NCI-H82 treated with DMSO at 0.1 percent for 48 hours (cell line): Measurements from ENCODE around the gene UNC5B.

Source experiments
- DNase-seq: peaks from one replicate; lab custom pipeline; 2025; ENCODE audit not compliant: unreplicated experiment; lab: John Stamatoyannopoulos, UW

Gene UNC5B

DNA sequence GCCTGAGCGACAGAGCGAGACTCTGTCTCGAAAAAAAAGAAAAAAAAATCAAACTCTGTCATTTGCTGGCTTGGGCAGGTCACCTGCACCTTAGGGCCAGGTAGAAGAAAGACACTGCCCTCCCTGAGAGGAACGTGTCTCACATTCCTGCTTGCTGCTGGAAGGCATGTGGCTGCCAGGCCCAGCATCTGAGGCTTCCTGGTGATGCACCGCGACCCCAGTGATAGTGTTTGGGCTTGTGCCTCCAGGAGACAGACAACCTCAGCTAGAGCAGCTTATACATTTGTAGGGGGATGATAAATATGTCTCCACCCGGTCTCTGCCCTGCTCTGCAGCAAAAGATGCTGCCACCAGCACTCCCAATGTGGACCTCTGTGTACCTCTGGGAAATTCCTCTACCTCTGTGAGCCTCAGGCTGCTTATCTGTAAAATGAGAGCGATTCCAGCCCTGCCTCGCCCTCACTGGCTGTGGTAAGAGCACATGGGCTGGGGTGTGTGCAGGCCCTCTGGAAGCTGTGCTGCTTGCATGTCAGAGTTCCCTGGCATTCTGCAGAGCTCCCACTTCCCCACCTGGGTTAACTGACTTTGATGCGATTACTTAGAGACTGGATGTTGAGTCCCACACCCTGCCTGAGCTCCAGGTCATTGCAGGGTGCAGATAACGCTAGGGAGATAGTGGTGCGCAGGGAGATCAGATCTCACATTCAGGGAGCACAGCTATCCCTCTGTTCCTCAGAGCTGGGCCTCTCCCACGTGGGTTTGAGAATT lies 126.5 kb downstream of the UNC5B start:
- DNase-seq: no peak

DNA sequence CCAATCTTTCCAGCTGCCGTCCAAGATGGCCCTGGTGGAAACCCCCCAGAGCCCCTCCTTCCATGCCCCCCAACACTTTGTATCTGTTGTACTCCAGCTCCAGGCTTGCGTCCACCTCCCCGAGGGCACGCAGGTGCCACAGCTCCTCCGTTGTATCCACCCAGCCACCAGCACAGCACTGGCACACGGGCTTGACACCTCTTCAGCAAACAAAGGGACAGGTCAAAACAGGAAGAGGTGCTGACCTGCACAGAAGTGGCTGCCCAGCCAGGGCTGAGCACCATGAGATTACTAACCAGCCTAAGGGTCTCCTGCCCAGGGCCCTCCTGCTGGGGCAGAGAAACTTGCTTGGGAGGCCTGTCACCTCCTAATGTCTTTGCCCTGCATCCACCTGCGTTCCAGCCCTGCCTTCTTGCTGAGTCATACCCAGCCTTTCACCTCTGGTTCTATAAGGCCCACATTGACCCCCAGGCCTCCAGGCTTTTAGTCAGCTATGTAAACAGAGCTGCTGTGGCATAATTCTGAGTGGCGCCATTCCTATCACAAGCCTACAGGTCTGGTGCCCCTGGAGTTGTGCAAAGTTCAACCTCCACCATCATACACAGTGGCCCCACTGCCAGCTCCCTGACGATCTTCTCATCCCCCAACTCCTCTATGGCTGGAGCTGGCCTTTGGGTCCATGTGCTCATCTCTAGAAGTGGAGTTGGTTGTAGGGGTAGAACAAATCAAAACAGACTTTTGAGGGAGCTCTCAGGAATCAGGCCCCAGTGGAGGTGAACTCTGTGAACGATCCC lies 127.6 kb downstream of the UNC5B start:
- DNase-seq: no peak

DNA sequence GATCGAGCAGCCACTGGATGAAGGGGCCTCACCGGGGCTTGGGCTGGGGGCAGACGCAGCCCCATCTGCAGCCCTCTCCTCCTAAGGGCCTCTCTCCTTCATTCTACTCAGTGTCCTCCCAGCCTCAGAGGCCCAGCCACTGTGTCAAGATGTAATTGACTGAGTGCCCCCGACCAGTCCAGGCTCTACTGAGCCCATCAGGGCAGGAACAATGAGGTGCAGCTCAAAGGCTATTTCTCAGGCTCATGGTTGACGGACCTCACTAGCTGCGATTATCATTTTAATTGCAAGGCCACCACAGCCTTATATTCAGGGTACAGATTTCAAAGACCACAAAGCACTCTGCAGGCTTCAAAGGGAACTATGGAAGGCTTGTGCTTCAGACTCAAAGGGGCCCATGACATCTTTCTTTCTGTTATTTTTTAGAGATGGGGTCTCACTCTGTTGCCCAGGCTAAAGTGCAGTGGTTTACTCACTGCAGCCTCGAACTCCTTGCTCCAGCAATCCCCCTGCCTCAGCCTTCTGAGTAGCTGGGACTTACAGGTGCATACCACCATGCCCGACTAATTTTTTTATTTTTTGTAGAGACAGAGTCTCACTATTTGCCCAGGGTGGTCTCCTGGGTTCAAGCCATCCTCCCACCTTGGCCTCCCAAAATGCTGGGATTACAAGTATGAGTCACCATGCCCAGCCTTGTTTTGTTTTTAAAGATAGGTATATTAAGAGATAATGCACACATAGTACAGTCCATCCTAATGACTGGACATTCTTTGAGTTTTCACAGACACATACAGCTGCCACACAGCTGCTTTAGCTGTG lies 130.4 kb downstream of the UNC5B start:
- DNase-seq: no peak

DNA sequence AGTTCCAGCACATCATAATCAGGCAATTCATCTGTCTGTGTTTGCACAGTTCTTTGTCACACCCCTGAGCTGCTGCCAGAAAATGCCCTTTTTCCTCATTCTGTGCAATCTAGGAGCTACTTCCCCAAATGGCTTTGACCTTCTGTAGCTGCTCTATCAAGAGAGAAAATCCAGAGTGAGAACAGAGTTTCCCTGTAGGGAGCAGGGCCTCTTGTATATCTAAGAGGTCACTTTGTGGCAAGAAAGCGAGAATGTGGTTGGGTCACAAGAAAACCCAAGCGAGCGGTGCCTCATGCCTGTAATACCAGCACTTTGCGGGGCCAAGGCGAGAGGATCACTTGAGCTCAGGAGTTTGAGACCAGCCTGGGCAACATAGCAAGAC lies 131.0 kb downstream of the UNC5B start:
- DNase-seq: no peak

DNA sequence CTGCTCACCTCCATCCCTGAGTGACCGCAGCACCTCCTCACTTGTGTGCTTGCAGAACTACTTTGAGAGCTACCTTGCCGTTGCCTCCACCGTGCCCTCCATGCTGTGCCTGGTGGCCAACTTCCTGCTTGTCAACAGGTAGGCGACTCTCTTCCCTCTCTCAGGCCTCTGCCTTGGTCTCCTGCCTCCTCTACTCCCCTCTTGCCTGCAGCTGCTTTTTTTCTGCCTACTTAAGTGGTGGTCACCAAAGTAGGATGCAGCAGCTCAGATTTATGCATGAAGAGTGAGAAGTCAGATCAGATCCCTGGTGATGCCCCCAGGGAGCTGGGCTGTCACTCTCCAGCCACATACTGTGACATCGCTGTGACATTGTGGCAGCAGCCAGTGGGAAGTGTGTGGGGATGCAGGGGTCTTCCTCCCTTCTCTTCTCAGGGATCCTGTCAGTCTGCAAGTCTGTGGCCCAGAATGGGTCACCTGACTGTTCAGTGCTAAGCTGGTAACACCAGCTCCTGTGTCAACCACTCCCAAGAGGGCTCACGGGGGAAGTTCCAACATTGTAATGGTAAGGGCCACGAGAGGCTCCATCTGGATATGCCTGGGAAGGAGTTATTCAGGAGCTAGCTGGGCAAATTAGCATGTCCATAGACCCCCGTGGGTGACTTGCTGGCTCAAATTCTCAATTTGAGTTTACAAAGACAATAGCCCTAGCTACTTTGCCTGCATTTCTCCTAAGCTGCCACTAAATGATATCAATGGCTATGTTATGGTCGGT lies 132.0 kb downstream of the UNC5B start:
- no peak for DNase-seq

DNA sequence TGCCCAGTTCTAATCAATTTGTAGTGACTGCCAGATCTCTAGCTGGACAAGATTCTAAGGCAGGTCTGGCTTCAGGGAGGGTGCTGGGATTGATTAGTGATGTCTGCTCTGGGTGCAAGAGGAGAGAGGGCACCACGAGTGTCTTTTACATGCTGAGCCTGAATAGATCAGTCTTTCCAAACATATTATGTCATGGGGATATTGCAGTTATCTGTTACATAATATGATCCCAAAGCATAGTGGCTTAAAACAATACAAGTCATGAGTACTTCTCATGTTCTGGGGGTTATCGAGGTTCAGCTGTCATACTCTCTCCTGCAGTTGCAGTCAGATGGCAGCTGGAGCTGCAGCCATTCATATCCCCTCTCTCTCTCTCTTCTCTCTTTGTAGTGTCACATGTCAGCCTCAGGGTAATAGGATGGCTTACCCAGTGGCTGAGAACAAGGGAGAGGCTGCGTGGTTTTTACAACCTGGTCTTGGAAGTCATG lies 132.7 kb downstream of the UNC5B start:
- peak; percentile 10 for DNase-seq

DNA sequence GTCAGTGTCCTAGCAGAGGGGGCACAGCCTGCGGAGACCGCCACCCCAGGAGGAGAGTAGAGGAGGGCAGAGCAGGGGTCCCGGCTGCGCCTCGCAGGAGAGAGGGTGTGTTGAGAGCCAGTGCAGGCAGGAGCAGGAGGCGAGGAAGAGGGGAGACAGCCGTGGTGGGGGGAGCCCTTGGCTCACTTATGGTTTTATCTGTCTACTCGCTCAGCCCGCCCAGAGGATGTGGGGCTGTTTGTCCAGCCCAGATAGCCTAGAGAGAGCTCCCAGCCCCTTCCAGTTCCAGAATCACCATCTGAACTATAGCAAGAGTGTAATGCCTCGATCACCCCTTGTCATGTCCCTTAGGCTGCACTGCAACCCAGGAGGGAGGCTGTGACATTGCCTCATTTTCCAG lies 133.3 kb downstream of the UNC5B start:
- no peak for DNase-seq

DNA sequence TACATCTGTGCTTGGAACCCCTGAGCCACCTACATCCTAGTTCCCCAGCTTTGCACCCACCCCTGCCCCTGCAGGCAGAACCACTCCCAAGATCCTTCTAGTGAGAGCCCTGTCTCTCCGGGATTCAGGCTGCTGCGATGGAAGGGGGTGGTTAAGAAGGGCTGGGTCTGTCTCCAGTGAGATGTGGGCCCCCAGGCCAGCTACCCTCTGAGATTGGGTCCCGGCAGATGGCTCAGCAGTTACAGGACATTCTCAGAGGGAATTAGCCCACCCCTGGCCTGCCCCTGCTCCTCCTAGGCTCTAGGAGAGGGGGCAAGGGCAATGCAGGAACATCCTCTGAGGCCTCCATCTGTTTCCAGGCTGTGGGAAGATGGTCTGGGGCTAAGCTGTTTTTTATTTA lies 134.4 kb downstream of the UNC5B start:
- DNase-seq: peak; percentile 67

DNA sequence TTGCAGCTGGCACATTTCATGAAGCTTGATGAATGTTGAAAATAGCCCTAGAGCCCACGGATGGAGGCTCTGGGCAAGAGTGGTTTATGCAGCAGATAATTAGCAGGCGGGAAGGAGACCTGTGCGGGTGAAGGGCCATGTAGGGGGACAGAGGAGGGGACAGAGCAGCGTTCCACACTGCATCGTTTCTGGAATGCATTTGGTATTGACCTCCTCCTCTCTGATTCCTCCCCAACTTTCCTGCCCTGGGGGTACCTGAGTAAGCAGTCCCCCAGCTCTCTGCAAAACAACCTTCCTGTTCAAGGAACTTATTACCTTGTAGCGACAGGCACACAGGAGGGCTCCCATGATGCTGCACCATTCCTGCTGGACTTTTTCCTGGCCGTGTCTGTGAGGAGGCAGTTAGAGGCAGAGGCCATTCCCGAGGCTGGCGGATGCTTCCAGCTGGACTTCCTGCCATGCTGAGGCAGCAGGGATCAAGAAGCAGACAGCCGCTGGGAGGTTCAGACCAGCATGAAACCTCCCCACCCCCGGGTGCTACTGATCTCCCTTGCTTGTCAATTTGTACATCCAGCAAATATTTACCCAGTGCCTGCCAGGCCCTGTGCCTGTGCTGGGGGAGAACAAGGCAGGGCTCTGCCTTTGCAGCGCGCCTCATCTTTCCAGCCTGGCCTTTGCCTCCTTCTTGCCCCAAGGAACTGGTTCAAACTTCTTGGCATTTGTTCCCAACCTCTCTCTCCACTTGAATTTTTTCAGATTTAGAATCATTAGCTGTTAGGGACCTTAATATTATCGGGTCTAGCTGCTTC lies 135.4 kb downstream of the UNC5B start:
- no peak for DNase-seq

DNA sequence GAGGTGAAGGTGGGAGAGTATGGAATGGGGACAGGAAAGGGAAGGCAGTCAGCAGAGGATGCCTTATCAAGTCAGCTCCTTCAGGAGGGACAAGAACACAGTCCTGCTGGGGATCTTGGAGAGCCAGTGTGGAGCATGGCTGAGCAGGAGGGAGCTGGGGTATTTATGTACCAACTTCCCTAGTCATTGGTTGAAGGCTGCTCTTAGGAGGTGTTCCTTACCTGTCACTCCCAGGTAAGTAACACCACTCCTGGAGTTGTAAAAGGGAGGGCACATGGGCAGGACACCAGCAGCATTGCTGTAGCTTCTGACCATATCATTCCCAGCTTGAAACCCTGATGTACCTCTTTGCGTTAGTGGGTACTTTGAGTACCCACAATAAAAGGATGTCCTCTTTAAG lies 136.5 kb downstream of the UNC5B start:
- no peak for DNase-seq

DNA sequence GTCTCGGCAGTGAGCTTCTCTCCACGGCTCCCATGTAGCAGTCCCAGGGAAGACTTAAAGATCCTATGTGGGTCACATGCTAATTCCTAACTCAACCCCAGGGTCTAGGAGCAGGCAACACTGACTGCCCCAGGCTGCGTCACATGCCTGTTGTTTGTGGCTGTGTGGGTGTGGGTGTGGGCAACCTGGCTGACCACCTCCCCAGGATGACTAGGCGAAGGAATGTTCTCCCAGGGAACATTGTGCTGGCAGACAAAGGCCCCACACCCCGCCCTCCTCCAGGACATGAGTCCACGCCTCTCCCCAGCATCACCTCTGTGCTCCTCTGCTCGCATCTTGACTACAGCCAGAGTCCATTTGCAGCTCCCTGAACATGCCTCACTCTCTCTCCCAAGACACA lies 137.0 kb downstream of the UNC5B start:
- no peak for DNase-seq

DNA sequence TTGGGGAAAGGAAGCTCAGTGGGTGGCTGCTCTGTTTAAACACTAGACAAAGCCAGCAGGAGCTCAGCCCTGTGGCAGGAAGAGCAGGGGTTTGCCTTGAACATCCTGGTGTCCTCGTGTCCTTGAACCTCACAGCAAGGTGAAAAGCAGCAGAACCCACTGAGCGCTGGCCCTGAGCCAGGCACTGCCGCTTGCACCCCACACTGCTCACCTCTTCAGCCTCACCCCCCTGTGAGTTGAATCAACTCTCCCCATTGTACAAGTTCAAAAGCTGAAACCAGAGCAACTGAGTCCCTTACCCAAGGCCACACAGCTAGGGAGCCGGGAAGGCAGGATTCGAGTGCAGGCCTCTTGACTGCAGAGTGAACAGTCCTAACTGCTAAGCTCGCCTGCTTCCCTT lies 138.7 kb downstream of the UNC5B start:
- DNase-seq: no peak

DNA sequence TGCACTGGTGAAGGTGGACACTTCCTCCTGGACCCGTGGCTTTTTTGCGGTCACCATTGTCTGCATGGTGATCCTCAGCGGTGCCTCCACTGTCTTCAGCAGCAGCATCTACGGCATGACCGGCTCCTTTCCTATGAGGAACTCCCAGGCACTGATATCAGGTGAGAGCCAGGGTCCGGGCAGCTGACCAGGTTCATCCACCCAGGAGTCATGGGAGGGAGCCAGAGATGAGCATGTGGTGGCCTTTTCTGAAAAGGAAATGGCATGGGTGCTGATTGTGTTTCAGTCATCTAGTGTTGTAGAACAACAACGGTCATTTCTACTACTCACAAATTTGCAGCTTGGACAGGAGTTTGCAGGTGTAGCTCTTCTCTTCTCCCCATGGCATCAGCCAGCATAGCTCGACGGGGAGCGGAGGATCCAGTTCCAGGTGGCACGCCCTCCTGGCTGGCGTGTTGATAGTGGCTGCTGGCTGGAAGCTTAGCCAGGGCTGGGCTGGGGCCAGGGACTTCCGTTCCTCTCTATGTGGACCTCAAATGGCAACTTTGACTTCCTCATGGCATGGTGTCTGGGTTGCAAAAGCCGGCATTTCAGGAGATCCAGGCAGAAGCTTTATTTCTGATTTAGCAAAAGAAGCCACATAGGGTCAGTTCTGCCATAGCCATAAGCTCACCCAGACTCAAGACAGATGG lies 139.4 kb downstream of the UNC5B start:
- DNase-seq: no peak
